Measurements from ENCODE around the gene RPS23. TPM values are rescaled to one million over a fixed set of nuclear protein-coding genes. Genes with fewer than 3 reads are reported as not detected.

Gene RPS23
- total and polyA plus RNA-seq, 5 donors from 2014 or later = 2,211 to 3,406 (median 2,715) TPM

- no peaks in the 10 kb centered on the region for H3K9me3 Mint-ChIP-seq
- no peaks in the 10 kb centered on the region for H3K4me1 ChIP-seq (ENCODE audit: control insufficient read depth, insufficient read depth, low read length, poor library complexity, severe bottlenecking)
- H3K27me3 ChIP-seq (ENCODE audit: control insufficient read depth, insufficient read depth, low read length) = no peaks in the 10 kb centered on the region
- ATAC-seq (ENCODE audit: low read depth in 2 of 2) = no peak
- no peaks in the 10 kb centered on the region for H3K4me1 Mint-ChIP-seq
- no peaks in the 10 kb centered on the region for H3K27me3 Mint-ChIP-seq
- H3K9me3 ChIP-seq (ENCODE audit: control insufficient read depth in 2 of 2, low read length in 2 of 2) = no peaks in the 10 kb centered on the region
- H3K27ac ChIP-seq (ENCODE audit: insufficient read depth, low read length, poor library complexity, severe bottlenecking) = no peak overlapping the region
- H3K36me3 Mint-ChIP-seq = no peaks in the 10 kb centered on the region
- no peaks in the 10 kb centered on the region for H3K36me3 ChIP-seq (ENCODE audit: control insufficient read depth, insufficient read depth, low read length)
- no peak for DNase-seq
- H3K4me3 Mint-ChIP-seq = no peak overlapping the region
- no peak overlapping the region for H3K4me3 ChIP-seq (ENCODE audit: low read depth, low read length)
- no peak overlapping the region for H3K27ac Mint-ChIP-seq
Measured at GRCh38 chr5:82234885-82235284, 43.3 kb downstream of the RPS23 start.

GRCh38 chr5:82225525-82226172 lies 52.5 kb downstream of the RPS23 start:
- Mint-ChIP-seq H3K36me3 (no peaks in the 10 kb centered on the region), H3K9me3 (no peaks in the 10 kb centered on the region), H3K27me3 (peaks cover 4% of the 10 kb centered on the region), H3K4me3 (no peak overlapping the region), H3K27ac (no peak overlapping the region), H3K4me1 (peaks cover 0 to 5% (median 3%) of the 10 kb centered on the region in 4 donors)
- Histone ChIP-seq H3K27ac (ENCODE audit: insufficient read depth, low read length, poor library complexity, severe bottlenecking) (no peak overlapping the region), H3K4me1 (ENCODE audit: control insufficient read depth, insufficient read depth, low read length, poor library complexity, severe bottlenecking) (no peaks in the 10 kb centered on the region), H3K4me3 (ENCODE audit: low read depth, low read length) (no peak overlapping the region), H3K9me3 (ENCODE audit: control insufficient read depth in 2 of 2, low read length in 2 of 2) (no peaks in the 10 kb centered on the region), H3K27me3 (ENCODE audit: control insufficient read depth, insufficient read depth, low read length) (no peaks in the 10 kb centered on the region), H3K36me3 (ENCODE audit: control insufficient read depth, insufficient read depth, low read length) (no peaks in the 10 kb centered on the region)
- peak; percentile 60 to 73 for ATAC-seq (ENCODE audit: low read depth in 2 of 2)
- peak; percentile 32 to 68 (median 59) for DNase-seq
